CD4-positive, alpha-beta T cell (primary cell): ENCODE measurements around the gene STRBP. TPM values are rescaled to one million over a fixed set of nuclear protein-coding genes. Genes with fewer than 3 reads are reported as not detected.

ENCODE experiments used
- ATAC-seq: fragments of 200-7000 bp; cut with Tn5 transposase; one replicate; pipeline ENCODE4 v1.10.0; 2022; ENCODE audit warnings: mild to moderate bottlenecking; ENCODE audit not compliant: poor library complexity
- CTCF ChIA-PET: fragments of 350-600 bp; sonication (Branson Sonifier 250); formaldehyde crosslinking; loops from one replicate; lab custom pipeline; 2021; ENCODE audit warnings: antibody characterized with exemption, inconsistent platforms; lab: Charles Lee
- POLR2A ChIA-PET: fragments of 350-600 bp; sonication (Branson Sonifier 250); formaldehyde crosslinking; loops from one replicate; lab custom pipeline; 2021; ENCODE audit warnings: antibody characterized with exemption, inconsistent platforms; lab: Charles Lee
- DNase-seq, 14 experiments: peaks; one replicate each; pipeline ENCODE4 v3.0.0-alpha.2; 2013 to 2020; ENCODE audit warnings: mixed read lengths in 2 of 14
- H3K27ac ChIP-seq, 2 donors: one replicate each; pipeline versions ENCODE4 v1.5.1 to v1.7.0; 2013; ENCODE audit warnings: low read length in 2 of 2, low read depth in 1 of 2, mild to moderate bottlenecking in 1 of 2
- H3K27me3 ChIP-seq, 2 experiments: 1 replicate in 1 of 2; 2 replicates in 1 of 2; pipeline versions ENCODE4 v1.6.1 to v1.7.0; 2013; ENCODE audit warnings: low read length in 2 of 2, control low read depth in 1 of 2, mild to moderate bottlenecking in 1 of 2, moderate library complexity in 1 of 2; ENCODE audit not compliant: insufficient read depth in 2 of 2, control insufficient read depth in 1 of 2
- H3K36me3 ChIP-seq: one replicate; pipeline ENCODE4 v1.6.1; 2013; ENCODE audit warnings: low read length, control low read depth; ENCODE audit not compliant: insufficient read depth
- H3K4me1 ChIP-seq: one replicate; pipeline ENCODE4 v1.6.1; 2013; ENCODE audit warnings: low read length, control low read depth; ENCODE audit not compliant: insufficient read depth
- H3K4me3 ChIP-seq: one replicate; pipeline ENCODE4 v1.5.1; 2013; ENCODE audit warnings: mild to moderate bottlenecking, low read length, moderate library complexity
- H3K9me3 ChIP-seq, 2 experiments: 1 replicate in 1 of 2; 2 replicates in 1 of 2; pipeline versions ENCODE4 v1.6.1 to v1.7.0; 2013; ENCODE audit warnings: low read length in 2 of 2, mild to moderate bottlenecking in 2 of 2, control low read depth in 1 of 2, moderate library complexity in 1 of 2; ENCODE audit not compliant: control insufficient read depth in 1 of 2, insufficient read depth in 1 of 2
- H3K27ac Mint-ChIP-seq: one replicate; pipeline ENCODE4 v1.8.0; 2020; ENCODE audit warnings: mixed read lengths
- H3K27me3 Mint-ChIP-seq: one replicate; pipeline ENCODE4 v1.8.0; 2021; ENCODE audit warnings: mixed read lengths
- H3K36me3 Mint-ChIP-seq: one replicate; pipeline ENCODE4 v1.8.0; 2021; ENCODE audit warnings: low read depth, mixed read lengths
- H3K4me1 Mint-ChIP-seq: one replicate; pipeline ENCODE4 v1.8.0; 2021; ENCODE audit warnings: low read depth, mixed read lengths
- H3K4me3 Mint-ChIP-seq: one replicate; pipeline ENCODE4 v1.8.0; 2020; ENCODE audit warnings: mild to moderate bottlenecking, mixed read lengths
- H3K9me3 Mint-ChIP-seq: one replicate; pipeline ENCODE4 v1.8.0; 2020; ENCODE audit warnings: mixed read lengths
- CTCF ChIP-seq: fragments of 200-600 bp; IDR thresholded peaks from one replicate; pipeline ENCODE4 v1.8.0; 2022; ENCODE audit warnings: antibody characterized with exemption, mild to moderate bottlenecking
- intact Hi-C, 2 experiments: fragments of 100-400 bp; cut with DNase I in 1 of 2; cut with micrococcal nuclease in 1 of 2; formaldehyde crosslinking; loops; one replicate each; pipeline versions ENCODE4 v1.15.1 to v1.9.0; 2023 to 2025; cut with DNase I, micrococcal nuclease
- total RNA-seq, 174 experiments: library from RNA in 2 of 174; stranded (reverse) in 2 of 174; gene quantifications; one replicate each; pipeline ENCODE4 v1.2.3 and lab custom pipeline; 2021 to 2026

The STRBP gene
- total RNA-seq, 2 experiments from 2014 or later, result 10.9 to 12.0 TPM

- Mint-ChIP-seq H3K27me3 (no peaks in the 10 kb centered on the region), H3K27ac (no peak overlapping the region), H3K36me3 (peaks cover 65% of the 10 kb centered on the region), H3K4me1 (no peaks in the 10 kb centered on the region), H3K9me3 (no peaks in the 10 kb centered on the region), H3K4me3 (no peak overlapping the region)
- ChIA-PET CTCF (interaction anchor here (0.8 kb wide), 1 partner anchor 173 kb away, joined by 3 read pairs; no protein-coding TSS in a partner anchor), POLR2A (no interaction called here)
- Histone ChIP-seq H3K9me3 (no peaks in the 10 kb centered on the region), H3K27me3 (no peaks in the 10 kb centered on the region), H3K36me3 (peaks cover 7% of the 10 kb centered on the region), H3K4me3 (no peak overlapping the region), H3K4me1 (no peaks in the 10 kb centered on the region), H3K27ac (no peak overlapping the region)
- ATAC-seq (no peak), DNase-seq (no peak)
- TF ChIP-seq CTCF, result no peak
- intact Hi-C loops, result no loop called here
These were observed 91.4 kb downstream of the STRBP start for GRCh38 chr9:123176949-123177348.

GRCh38 chr9:123175854-123176629 is 92.3 kb downstream of the STRBP start:
- H3K4me3 ChIP-seq, result no peak overlapping the region
- Mint-ChIP-seq H3K4me3 (no peak overlapping the region), H3K9me3 (no peaks in the 10 kb centered on the region), H3K27ac (no peak overlapping the region), H3K27me3 (no peaks in the 10 kb centered on the region), H3K36me3 (peaks cover 72% of the 10 kb centered on the region), H3K4me1 (no peaks in the 10 kb centered on the region)
- H3K27ac ChIP-seq, result no peak overlapping the region
- no peak for DNase-seq
- no peak for ATAC-seq
- no peaks in the 10 kb centered on the region for H3K4me1 ChIP-seq
- no peaks in the 10 kb centered on the region for H3K27me3 ChIP-seq
- H3K9me3 ChIP-seq, result no peaks in the 10 kb centered on the region
- intact Hi-C loops, result no loop called here
- no peak for TF ChIP-seq CTCF
- POLR2A ChIA-PET, result no interaction called here
- peaks cover 7% of the 10 kb centered on the region for H3K36me3 ChIP-seq
- CTCF ChIA-PET, result no interaction called here

GRCh38 chr9:123174887-123175518 is 93.4 kb downstream of the STRBP start:
- Histone ChIP-seq H3K36me3 (peaks cover 7% of the 10 kb centered on the region), H3K4me1 (no peaks in the 10 kb centered on the region), H3K27ac (no peak overlapping the region), H3K4me3 (no peak overlapping the region), H3K9me3 (no peaks in the 10 kb centered on the region), H3K27me3 (no peaks in the 10 kb centered on the region)
- DNase-seq (peak in 2 of 14 experiments; percentile 1 to 11), ATAC-seq (no peak)
- Mint-ChIP-seq H3K36me3 (peaks cover 63% of the 10 kb centered on the region), H3K27ac (no peak overlapping the region), H3K27me3 (no peaks in the 10 kb centered on the region), H3K9me3 (no peaks in the 10 kb centered on the region), H3K4me1 (no peaks in the 10 kb centered on the region), H3K4me3 (no peak overlapping the region)
- intact Hi-C loops, result no loop called here
- ChIA-PET CTCF (no interaction called here), POLR2A (no interaction called here)
- no peak for TF ChIP-seq CTCF
